H1 (cell line): ENCODE results near the gene KLRC3. TPM values are rescaled to one million over a fixed set of nuclear protein-coding genes. Genes with fewer than 3 reads are reported as not detected.

ENCODE experiments used
- CTCF ChIA-PET: fragments of 300-600 bp; sonication (Branson Sonifier 250); formaldehyde crosslinking; loops from one replicate; lab custom pipeline; 2021; ENCODE audit not compliant: partially characterized antibody; lab: Charles Lee
- POLR2A ChIA-PET: fragments of 300-600 bp; sonication (Branson Sonifier 250); formaldehyde crosslinking; loops from one replicate; lab custom pipeline; 2021; ENCODE audit warnings: inconsistent platforms; ENCODE audit not compliant: partially characterized antibody; lab: Charles Lee
- DNase-seq, 2 experiments: peaks; one replicate each; pipeline versions ENCODE4 v3.0.0 to v3.0.0-alpha.2; 2010 to 2022; ENCODE audit warnings: low spot score in 2 of 2, low read depth in 1 of 2, mixed read lengths in 1 of 2
- FAIRE-seq: peaks from 2 replicates; lab custom pipeline; 2011; peaks lifted over from hg19 to GRCh38; lab: Jason Lieb, UNC
- H2AFZ ChIP-seq: 2 replicates; pipeline ENCODE4 v1.8.1; 2012; ENCODE audit warnings: low read length, inconsistent platforms
- H2AK5ac ChIP-seq: 2 replicates; pipeline ENCODE4 v1.6.1; 2013; ENCODE audit warnings: low read depth, low read length
- H2BK120ac ChIP-seq: replicated peaks from 2 replicates; pipeline ENCODE3; 2013; ENCODE audit warnings: low read depth, low read length, inconsistent platforms
- H2BK12ac ChIP-seq: 2 replicates; pipeline ENCODE4 v1.6.1; 2013; ENCODE audit warnings: low read depth, low read length
- H2BK15ac ChIP-seq: 2 replicates; pipeline ENCODE4 v1.6.1; 2013; ENCODE audit warnings: low read length
- H2BK20ac ChIP-seq: 2 replicates; pipeline ENCODE4 v1.6.1; 2013; ENCODE audit warnings: low read length
- H2BK5ac ChIP-seq: 2 replicates; pipeline ENCODE4 v1.6.1; 2013; ENCODE audit warnings: low read depth, low read length
- H3K14ac ChIP-seq: 2 replicates; pipeline ENCODE4 v1.6.1; 2013; ENCODE audit warnings: inconsistent platforms; ENCODE audit not compliant: insufficient read length
- H3K18ac ChIP-seq: 2 replicates; pipeline ENCODE4 v1.6.1; 2013; ENCODE audit warnings: low read length; ENCODE audit errors: extremely low read depth
- H3K23ac ChIP-seq: 2 replicates; pipeline ENCODE4 v1.6.1; 2013; ENCODE audit warnings: inconsistent platforms; ENCODE audit not compliant: insufficient read length
- H3K23me2 ChIP-seq: 2 replicates; pipeline ENCODE4 v1.6.1; 2013; ENCODE audit warnings: low read depth, low read length
- H3K27ac ChIP-seq: 2 replicates; pipeline ENCODE4 v1.6.1; 2011; ENCODE audit warnings: low read depth, low read length, inconsistent platforms
- H3K27me3 ChIP-seq, 4 experiments: replicated peaks in 1 of 4; 1 replicate in 1 of 4; 2 replicates in 3 of 4; pipeline versions ENCODE4 v1.6.1 to v1.8.1; 2011 to 2013; ENCODE audit warnings: low read length in 3 of 4, mild to moderate bottlenecking in 3 of 4, inconsistent platforms in 2 of 4, mixed read lengths in 2 of 4, moderate library complexity in 1 of 4; ENCODE audit not compliant: control insufficient read depth in 3 of 4, insufficient read depth in 3 of 4; ENCODE audit errors: extremely low read depth in 1 of 4
- H3K36me3 ChIP-seq, 4 experiments: 2 replicates each; pipeline versions ENCODE4 v1.6.1 to v1.8.1; 2011 to 2013; ENCODE audit warnings: mild to moderate bottlenecking in 4 of 4, low read length in 3 of 4, moderate library complexity in 2 of 4, control low read depth in 1 of 4, inconsistent platforms in 1 of 4; ENCODE audit not compliant: insufficient read depth in 4 of 4, control insufficient read depth in 2 of 4
- H3K4ac ChIP-seq: replicated peaks from 2 replicates; pipeline ENCODE3; 2013; ENCODE audit warnings: low read length, low read depth, mixed read lengths, inconsistent platforms; ENCODE audit not compliant: insufficient read length
- H3K4me1 ChIP-seq, 4 experiments: replicated peaks in 1 of 4; 1 replicate in 1 of 4; 2 replicates in 3 of 4; pipeline versions ENCODE4 v1.6.1 to v1.8.1; 2011 to 2013; ENCODE audit warnings: low read length in 3 of 4, inconsistent platforms in 2 of 4, mixed read lengths in 1 of 4; ENCODE audit not compliant: insufficient read depth in 4 of 4, control insufficient read depth in 3 of 4
- H3K4me2 ChIP-seq, 2 experiments: 2 replicates each; pipeline versions ENCODE4 v1.6.1 to v1.8.1; 2011 to 2013; ENCODE audit warnings: low read depth in 2 of 2, low read length in 2 of 2, control low read depth in 1 of 2, inconsistent platforms in 1 of 2, mild to moderate bottlenecking in 1 of 2; ENCODE audit not compliant: insufficient read depth in 1 of 2
- H3K4me3 ChIP-seq, 4 experiments: fragments of 200-600, 300-600 bp in 1 of 4; sonication (generic), shearing (Covaris generic), sonication (Bioruptor Twin) in 1 of 4; 2 replicates each; pipeline versions ENCODE4 v1.5.1 to v1.8.1; 2011 to 2016; ENCODE audit warnings: low read length in 4 of 4, low read depth in 3 of 4, control low read depth in 2 of 4, inconsistent platforms in 2 of 4, mild to moderate bottlenecking in 2 of 4, mixed read lengths in 1 of 4, moderate library complexity in 1 of 4; ENCODE audit not compliant: insufficient read depth in 2 of 4; ENCODE audit errors: extremely low read depth in 1 of 4
- H3K56ac ChIP-seq: replicated peaks from 2 replicates; pipeline ENCODE3; 2013; ENCODE audit warnings: low read depth, mild to moderate bottlenecking, mixed read lengths, low read length, inconsistent platforms; ENCODE audit not compliant: insufficient read length
- H3K79me1 ChIP-seq: 2 replicates; pipeline ENCODE4 v1.6.1; 2013; ENCODE audit warnings: low read depth, low read length, control low read depth
- H3K79me2 ChIP-seq, 2 experiments: 2 replicates each; pipeline versions ENCODE4 v1.6.1 to v1.8.1; 2012 to 2013; ENCODE audit warnings: low read length in 2 of 2, mild to moderate bottlenecking in 2 of 2, inconsistent platforms in 1 of 2; ENCODE audit not compliant: insufficient read depth in 2 of 2, control insufficient read depth in 1 of 2
- H3K9ac ChIP-seq, 4 experiments: replicated peaks in 1 of 4; 1 replicate in 1 of 4; 2 replicates in 3 of 4; pipeline versions ENCODE4 v1.6.1 to v1.8.1; 2011 to 2013; ENCODE audit warnings: low read depth in 3 of 4, low read length in 3 of 4, control low read depth in 2 of 4, mild to moderate bottlenecking in 2 of 4, moderate library complexity in 2 of 4, inconsistent platforms in 1 of 4; ENCODE audit errors: extremely low read depth in 1 of 4
- H3K9me3 ChIP-seq, 2 experiments: 2 replicates each; pipeline versions ENCODE4 v1.6.1 to v1.8.1; 2012 to 2013; ENCODE audit warnings: mild to moderate bottlenecking in 2 of 2, moderate library complexity in 2 of 2, control low read depth in 1 of 2, inconsistent platforms in 1 of 2, low read depth in 1 of 2, low read length in 1 of 2, mixed read lengths in 1 of 2; ENCODE audit not compliant: insufficient read depth in 2 of 2
- H4K20me1 ChIP-seq, 2 experiments: replicated peaks in 1 of 2; 2 replicates each; pipeline versions ENCODE3 to v1.8.1; 2011 to 2013; ENCODE audit warnings: inconsistent platforms in 2 of 2, low read length in 2 of 2, mild to moderate bottlenecking in 1 of 2; ENCODE audit not compliant: insufficient read depth in 2 of 2, control insufficient read depth in 1 of 2
- H4K5ac ChIP-seq: 2 replicates; pipeline ENCODE4 v1.6.1; 2013; ENCODE audit warnings: low read length, low read depth, mixed read lengths, inconsistent platforms; ENCODE audit not compliant: insufficient read length
- H4K8ac ChIP-seq: 2 replicates; pipeline ENCODE4 v1.8.0; 2013; ENCODE audit warnings: mild to moderate bottlenecking, moderate library complexity, low read length, inconsistent platforms; ENCODE audit not compliant: insufficient read depth; ENCODE audit errors: extremely low read depth
- H4K91ac ChIP-seq: replicated peaks from 2 replicates; pipeline ENCODE3; 2013; ENCODE audit warnings: low read length, mixed read lengths, inconsistent platforms; ENCODE audit not compliant: insufficient read length
- CREB1 ChIP-seq: IDR thresholded peaks from 2 replicates; pipeline ENCODE4 v1.6.1; 2012; ENCODE audit warnings: inconsistent platforms
- POLR2A ChIP-seq, 2 experiments: IDR thresholded peaks; 1 replicate in 1 of 2; 2 replicates in 1 of 2; pipeline ENCODE4 v1.6.1; 2011; ENCODE audit warnings: low read depth in 2 of 2, low read length in 2 of 2, mild to moderate bottlenecking in 2 of 2; ENCODE audit errors: control extremely low read depth in 1 of 2
- WGBS, 2 experiments: shearing (Covaris generic) in 1 of 2; methylation state at CpG; one replicate each; pipeline versions ENCODE4 v1.1.6 to v1.1.7; 2013 to 2015; ENCODE audit warnings: low lambda C conversion rate in 2 of 2, mixed read lengths in 2 of 2, inconsistent platforms in 1 of 2, low coverage in 1 of 2, missing lambda C conversion rate in 1 of 2; ENCODE audit not compliant: insufficient replicate concordance in 2 of 2, insufficient coverage in 1 of 2, insufficient read length in 1 of 2; ENCODE audit errors: extremely low coverage in 1 of 2, missing lambda C conversion rate in 1 of 2; 5-methylcytosine and 5-hydroxymethylcytosine counted together
- polyA plus RNA-seq, 7 experiments: library from polyadenylated mRNA; depleted of rRNA in 3 of 7; stranded (reverse) in 5 of 7; unstranded in 2 of 7; fragments of >200 nt in 5 of 7; fragments of 200-250 nt in 2 of 7; gene quantifications; 1 replicate in 5 of 7; 2 replicates in 1 of 7; 4 replicates in 1 of 7; pipeline versions ENCODE4 v1.2.1 to v1.2.3, GENCODE V29; 2011 to 2013; ENCODE audit warnings: missing spikeins in 2 of 7, mixed read lengths in 2 of 7
- total RNA-seq: library from RNA; stranded (reverse); fragmentation: NEBNext Ultra II Directional; extraction: Animal tissue kit (Norgen Biotek cat#: 25700); gene quantifications from 2 replicates; pipeline ENCODE4 v1.2.1, GENCODE V29; 2021

KLRC3 gene
- total and polyA plus RNA-seq, 2 of the 8 experiments (the other 6 are each of a cell fraction or from before 2014, with no cell fraction given), result not detected

- Histone ChIP-seq H3K4ac (peak overlapping the region; percentile 87), H3K79me1 (no peaks in the 10 kb centered on the region), H2AFZ (peak overlapping the region; percentile 91; the same call in 1 of the 2 replicates), H4K20me1 (no peaks in the 10 kb centered on the region), H3K56ac (no peak overlapping the region), H3K23me2 (peaks cover 5% of the 10 kb centered on the region), H2BK5ac (peak overlapping the region; percentile 72), H4K5ac (no peak overlapping the region), H4K8ac (no peak overlapping the region), H3K14ac (peak overlapping the region; percentile 51), H3K4me3 (peak overlapping the region in 1 of 4 experiments; percentile 63; a peak in 2 of 8 replicates), H2BK12ac (peak overlapping the region; percentile 99), H3K79me2 (no peaks in the 10 kb centered on the region), H3K4me2 (peak overlapping the region; percentile 75 to 87), H2BK20ac (no peak overlapping the region; the same call in 1 of the 2 replicates), H3K36me3 (peaks cover 0 to 3% (median 0%) of the 10 kb centered on the region in 4 experiments; a peak in 1 of 8 replicates), H2BK120ac (peak overlapping the region; percentile 94), H3K27ac (peak overlapping the region; percentile 49; the same call in 1 of the 2 replicates), H3K27me3 (no peaks in the 10 kb centered on the region), H3K9me3 (peaks cover 4% of the 10 kb centered on the region in 2 experiments; a peak in 2 of 4 replicates), H3K18ac (peak overlapping the region; percentile 86), H3K4me1 (peaks cover 14 to 33% (median 20%) of the 10 kb centered on the region in 4 experiments; a peak in 6 of 7 replicates), H4K91ac (peak overlapping the region; percentile 54), H3K23ac (no peak overlapping the region), H2BK15ac (peak overlapping the region; percentile 25; the same call in 1 of the 2 replicates), H2AK5ac (no peak overlapping the region), H3K9ac (no peak overlapping the region)
- DNase-seq, result no peak
- ChIA-PET CTCF (no interaction called here), POLR2A (no interaction called here)
- FAIRE-seq, result no peak
- WGBS, 2 experiments, result 74% methylated on average over 5 of the region's 5 CpGs; no CpG with 5 or more reads in 1 of the 2 experiments
- TF ChIP-seq CREB1 (no peak), POLR2A (IDR thresholded peaks at IDR 0.05; ENCODE audit: control extremely low read depth in 1 of 2, low read depth in 2 of 2, low read length in 2 of 2) (no peak)
Observed at GRCh38 chr12:10363658-10363913, 56.8 kb downstream of the KLRC3 start.
